ENCODE measurements around the gene PICALM.
"Not testable (repeated sequence)": the region's sequence is repeated elsewhere in the genome, so short reads cannot be mapped to it uniquely, and the experiment has no call there.

The PICALM gene

DNA sequence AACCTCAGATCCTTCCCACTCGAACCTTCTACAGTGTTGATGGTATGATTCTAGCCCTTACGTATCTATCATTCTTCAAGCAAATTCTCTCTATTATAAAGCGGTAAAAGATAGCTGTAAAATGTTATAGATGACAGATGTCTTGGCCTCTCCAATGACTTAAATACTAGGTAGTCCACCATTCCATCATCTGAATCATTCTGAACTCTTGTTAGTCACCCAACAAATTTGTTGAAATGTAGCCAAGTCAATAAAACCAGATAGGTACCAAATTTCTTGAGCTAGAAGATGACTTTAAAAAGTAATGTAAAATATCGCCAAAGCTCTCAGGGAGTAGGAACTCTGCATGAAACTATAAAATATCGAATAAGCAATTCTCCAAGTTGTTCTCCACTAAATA, 32.6 kb upstream of the PICALM start:
- Mint-ChIP-seq H3K27me3 (no peaks in the 10 kb centered on the region), H3K4me1 (peaks cover 6% of the 10 kb centered on the region), H3K27ac (no peak overlapping the region), H3K4me3 (no peak overlapping the region), H3K9me3 (no peaks in the 10 kb centered on the region), H3K36me3 (no peaks in the 10 kb centered on the region)
- DNase-seq (ENCODE audit: low spot score in 2 of 2) (no peak), ATAC-seq (ENCODE audit: low read depth) (no peak)

DNA sequence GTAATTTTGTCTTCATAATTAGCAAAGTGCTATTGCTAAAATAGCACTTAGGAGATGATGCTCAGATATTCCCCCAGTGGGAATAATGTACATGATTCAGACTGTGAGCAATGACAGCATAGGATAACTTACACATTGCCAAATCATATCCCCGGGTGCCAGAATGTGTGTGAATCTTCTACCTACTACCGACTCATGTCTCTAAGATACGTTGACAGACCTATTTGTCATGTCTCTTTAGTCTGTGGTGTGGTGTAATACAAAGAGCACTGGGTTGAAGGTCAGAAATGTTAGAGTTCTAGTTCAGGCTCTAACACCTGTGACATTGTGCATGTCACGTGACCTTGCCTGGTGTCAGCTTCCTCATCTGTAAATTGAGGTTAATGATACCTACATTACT, 31.0 kb upstream of the PICALM start:
- ATAC-seq (ENCODE audit: low read depth): peak; percentile 82
- Mint-ChIP-seq H3K27me3 (no peaks in the 10 kb centered on the region), H3K27ac (no peak overlapping the region), H3K36me3 (no peaks in the 10 kb centered on the region), H3K4me3 (no peak overlapping the region), H3K4me1 (peaks cover 6% of the 10 kb centered on the region), H3K9me3 (no peaks in the 10 kb centered on the region)
- no peak for DNase-seq (ENCODE audit: low spot score in 2 of 2)

DNA sequence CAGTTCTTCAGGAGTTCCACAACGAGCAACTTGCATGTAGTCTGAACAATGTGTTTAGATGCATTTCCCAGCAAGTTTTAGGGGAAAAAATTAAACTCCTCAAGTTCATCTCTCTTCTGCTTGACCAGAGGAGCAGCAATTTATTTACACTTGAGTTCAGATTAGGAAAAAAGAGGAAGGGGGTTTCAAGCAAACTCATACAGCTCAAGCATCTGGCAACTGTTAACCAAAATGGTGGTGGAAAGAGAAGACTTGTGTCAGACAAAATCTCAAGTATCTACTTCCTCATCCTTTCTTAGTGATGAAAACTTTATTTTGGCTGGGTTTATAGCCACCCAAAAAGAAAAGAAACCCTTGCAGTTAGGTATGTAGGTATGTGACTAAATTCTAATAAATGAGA, 29.1 kb upstream of the PICALM start:
- Mint-ChIP-seq H3K4me1 (peaks cover 6% of the 10 kb centered on the region), H3K27me3 (no peaks in the 10 kb centered on the region), H3K9me3 (no peaks in the 10 kb centered on the region), H3K27ac (no peak overlapping the region), H3K36me3 (no peaks in the 10 kb centered on the region), H3K4me3 (no peak overlapping the region)
- ATAC-seq (ENCODE audit: low read depth) (no peak), DNase-seq (ENCODE audit: low spot score in 2 of 2) (no peak)

DNA sequence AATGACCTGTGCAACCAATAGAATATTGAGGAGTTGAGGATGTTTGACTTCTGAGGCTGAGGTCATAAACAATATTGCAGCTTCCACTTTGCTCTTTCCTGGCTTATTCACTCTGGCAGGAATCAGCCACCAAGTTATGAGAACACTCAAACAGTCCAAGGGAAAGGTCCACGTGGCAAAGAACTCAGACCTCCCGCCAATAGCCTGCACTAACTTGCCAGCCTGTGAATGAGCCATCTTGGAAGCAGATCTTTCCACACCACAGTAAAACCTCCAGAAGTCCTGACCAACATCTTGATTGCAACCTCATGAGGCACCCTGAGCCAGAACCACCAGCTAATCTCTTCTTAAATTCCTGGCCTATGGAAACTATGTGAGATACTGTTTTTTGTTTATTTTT, 22.7 kb upstream of the PICALM start:
- no peaks in the 10 kb centered on the region for H3K4me1 Mint-ChIP-seq
- no peaks in the 10 kb centered on the region for H3K36me3 Mint-ChIP-seq
- H3K4me3 Mint-ChIP-seq: no peak overlapping the region
- no peaks in the 10 kb centered on the region for H3K27me3 Mint-ChIP-seq
- DNase-seq (ENCODE audit: low spot score in 2 of 2) (no peak), ATAC-seq (ENCODE audit: low read depth) (no peak)
- no peaks in the 10 kb centered on the region for H3K9me3 Mint-ChIP-seq
- no peak overlapping the region for H3K27ac Mint-ChIP-seq

DNA sequence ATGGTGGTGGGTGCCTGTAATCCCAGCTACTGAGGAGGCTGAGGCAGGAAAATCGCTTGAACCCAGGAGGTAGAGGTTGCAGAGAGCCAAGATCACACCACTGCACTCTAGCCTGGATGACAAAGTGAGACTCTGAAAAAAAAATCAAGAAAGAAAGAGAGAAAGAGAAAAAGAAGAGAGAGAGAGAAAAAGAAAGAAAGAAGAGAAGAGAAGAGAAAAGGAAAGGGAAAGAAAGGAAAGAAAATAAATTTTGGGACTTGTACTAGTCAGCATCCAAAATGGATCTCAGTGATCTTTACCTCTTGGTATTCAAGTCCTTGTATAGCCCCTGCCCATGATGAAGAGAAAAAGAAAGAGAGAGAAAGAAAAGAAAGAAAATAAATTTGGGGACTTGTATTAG, 22.2 kb upstream of the PICALM start:
- Mint-ChIP-seq H3K4me3 (no peak overlapping the region), H3K4me1 (no peaks in the 10 kb centered on the region), H3K9me3 (no peaks in the 10 kb centered on the region), H3K27ac (no peak overlapping the region), H3K27me3 (no peaks in the 10 kb centered on the region), H3K36me3 (no peaks in the 10 kb centered on the region)
- ATAC-seq (ENCODE audit: low read depth) (no peak), DNase-seq (ENCODE audit: low spot score in 2 of 2) (no peak)

DNA sequence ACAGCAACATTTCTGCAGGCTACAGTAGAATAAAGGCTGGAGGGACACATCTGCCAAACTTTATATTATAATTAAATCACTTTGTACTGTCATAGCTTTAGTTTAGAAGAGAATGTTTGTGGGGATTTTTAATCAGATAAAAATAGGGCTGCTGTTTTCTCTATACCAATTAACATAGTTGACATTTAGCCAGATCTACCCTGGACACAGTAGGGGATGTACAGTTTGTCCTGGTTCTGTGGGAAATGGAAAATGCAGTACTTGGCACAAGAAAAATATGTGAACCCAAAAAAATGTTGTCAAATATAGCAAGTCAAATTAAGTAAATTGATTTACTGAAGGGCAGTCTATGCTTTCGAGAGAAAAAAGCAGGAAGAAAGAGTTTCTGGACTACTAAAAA, 20.8 kb upstream of the PICALM start:
- no peaks in the 10 kb centered on the region for H3K4me1 Mint-ChIP-seq
- H3K27ac Mint-ChIP-seq: no peak overlapping the region
- no peak for ATAC-seq (ENCODE audit: low read depth)
- H3K9me3 Mint-ChIP-seq: no peaks in the 10 kb centered on the region
- H3K27me3 Mint-ChIP-seq: no peaks in the 10 kb centered on the region
- DNase-seq (ENCODE audit: low spot score in 2 of 2): no peak
- H3K4me3 Mint-ChIP-seq: no peak overlapping the region
- no peaks in the 10 kb centered on the region for H3K36me3 Mint-ChIP-seq

DNA sequence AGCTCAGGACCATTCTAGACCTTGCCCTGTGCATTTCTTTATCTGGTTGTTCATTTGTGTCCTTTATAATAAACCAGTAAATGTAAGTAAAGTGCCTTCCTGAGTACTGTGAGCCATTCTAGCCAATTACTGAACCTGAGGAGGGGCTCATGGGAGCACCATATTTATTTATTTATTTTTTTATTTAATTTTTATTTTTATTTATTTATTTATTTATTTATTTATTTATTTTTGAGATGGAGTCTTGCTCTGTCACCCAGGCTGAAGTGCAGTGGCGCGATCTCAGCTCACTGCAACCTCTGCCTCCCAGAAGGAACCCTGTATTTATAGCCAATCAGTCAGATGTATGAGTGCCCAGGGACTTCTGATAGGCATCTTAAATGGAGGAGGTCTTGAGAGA, 18.8 kb upstream of the PICALM start:
- not testable (repeated sequence) for H3K27ac Mint-ChIP-seq; H3K9me3 Mint-ChIP-seq; ATAC-seq (ENCODE audit: low read depth); H3K36me3 Mint-ChIP-seq; H3K4me3 Mint-ChIP-seq; H3K27me3 Mint-ChIP-seq; H3K4me1 Mint-ChIP-seq; DNase-seq (ENCODE audit: low spot score in 2 of 2)

DNA sequence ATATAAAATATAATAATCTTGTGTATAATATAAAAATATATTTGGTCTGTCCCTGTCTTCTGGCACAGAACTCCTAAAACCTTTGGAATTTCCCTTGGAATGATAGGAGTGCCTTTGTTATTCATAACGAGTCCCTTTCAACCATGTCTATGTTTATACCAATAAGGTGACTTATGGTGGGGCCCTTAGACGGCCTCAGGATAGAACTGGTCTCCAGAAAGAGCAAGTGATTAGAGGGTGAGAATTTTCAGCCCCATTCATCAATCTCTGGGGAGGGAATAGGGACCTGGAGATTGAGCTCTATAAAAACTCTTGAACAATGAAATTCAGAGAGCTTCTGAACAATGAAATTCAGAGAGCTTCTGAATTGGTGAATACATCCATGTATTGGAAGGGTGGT, 18.4 kb upstream of the PICALM start:
- Mint-ChIP-seq H3K36me3 (no peaks in the 10 kb centered on the region), H3K4me3 (no peak overlapping the region), H3K4me1 (no peaks in the 10 kb centered on the region), H3K9me3 (no peaks in the 10 kb centered on the region), H3K27ac (no peak overlapping the region), H3K27me3 (no peaks in the 10 kb centered on the region)
- ATAC-seq (ENCODE audit: low read depth): no peak
- DNase-seq (ENCODE audit: low spot score in 2 of 2): no peak

DNA sequence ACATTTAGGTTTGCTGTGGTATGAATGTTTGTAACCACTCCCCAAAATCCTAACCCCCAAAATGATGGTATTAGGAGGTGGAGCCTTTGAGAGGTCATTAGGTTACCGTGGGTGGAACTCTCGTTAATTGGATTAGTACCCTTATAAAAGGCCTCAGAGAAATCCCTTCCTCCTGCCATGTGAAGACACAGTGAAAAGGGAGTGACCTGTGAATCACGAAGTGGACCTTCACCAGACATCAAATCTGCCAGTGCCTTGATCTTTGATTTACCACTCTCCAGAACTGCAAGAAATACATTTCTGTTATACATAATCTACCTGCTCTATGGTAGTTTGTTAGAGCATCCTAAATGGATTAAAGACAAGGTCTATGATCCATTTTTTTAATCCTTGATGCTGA, 12.6 kb upstream of the PICALM start:
- Mint-ChIP-seq H3K36me3 (no peaks in the 10 kb centered on the region), H3K9me3 (no peaks in the 10 kb centered on the region), H3K4me1 (no peaks in the 10 kb centered on the region), H3K4me3 (no peak overlapping the region), H3K27me3 (no peaks in the 10 kb centered on the region), H3K27ac (no peak overlapping the region)
- ATAC-seq (ENCODE audit: low read depth) (no peak), DNase-seq (ENCODE audit: low spot score in 2 of 2) (no peak)

DNA sequence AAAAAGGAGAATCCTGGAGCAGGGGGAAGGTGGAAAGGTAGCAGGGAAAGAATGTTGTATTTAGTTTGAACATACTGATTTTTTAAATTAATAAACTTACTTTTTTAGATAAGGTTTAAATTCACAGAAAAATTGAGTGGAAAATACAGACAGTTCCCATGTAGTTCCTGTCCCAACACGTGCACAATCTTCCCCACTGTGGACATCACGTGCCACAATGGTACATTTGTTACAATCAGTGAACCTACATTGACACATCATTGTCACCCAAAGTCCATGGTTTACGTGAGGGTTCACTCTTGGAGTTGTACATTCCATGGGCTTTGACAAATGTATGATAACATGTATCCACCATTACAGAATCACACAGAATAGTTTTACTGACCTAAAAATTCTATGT, 10.5 kb upstream of the PICALM start:
- Mint-ChIP-seq H3K4me1 (no peaks in the 10 kb centered on the region), H3K4me3 (no peak overlapping the region), H3K36me3 (no peaks in the 10 kb centered on the region), H3K9me3 (no peaks in the 10 kb centered on the region), H3K27me3 (no peaks in the 10 kb centered on the region), H3K27ac (no peak overlapping the region)
- no peak for DNase-seq (ENCODE audit: low spot score in 2 of 2)
- ATAC-seq (ENCODE audit: low read depth): no peak

DNA sequence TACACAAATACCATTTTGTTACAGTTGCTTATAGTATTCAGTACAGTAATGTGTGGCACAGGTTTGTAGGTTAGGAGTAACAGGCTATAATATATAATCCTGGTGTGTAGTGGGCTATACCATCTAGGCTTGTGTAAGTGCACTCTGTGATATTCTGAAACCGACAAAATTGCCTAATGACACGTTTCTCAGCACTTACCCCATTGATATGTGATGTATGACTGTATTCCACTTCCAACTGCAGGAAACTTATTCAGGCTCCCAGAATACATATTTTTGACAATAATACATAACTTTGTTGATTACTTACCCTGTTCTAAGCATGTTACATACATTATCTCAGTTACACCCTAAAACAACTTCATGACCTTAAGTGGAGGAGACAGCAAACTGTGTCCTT, 5.1 kb upstream of the PICALM start:
- H3K27me3 Mint-ChIP-seq: no peaks in the 10 kb centered on the region
- H3K27ac Mint-ChIP-seq: no peak overlapping the region
- H3K4me1 Mint-ChIP-seq: peaks cover 10% of the 10 kb centered on the region
- DNase-seq (ENCODE audit: low spot score in 2 of 2) (no peak), ATAC-seq (ENCODE audit: low read depth) (no peak)
- H3K4me3 Mint-ChIP-seq: no peak overlapping the region
- H3K9me3 Mint-ChIP-seq: no peaks in the 10 kb centered on the region
- H3K36me3 Mint-ChIP-seq: no peaks in the 10 kb centered on the region

DNA sequence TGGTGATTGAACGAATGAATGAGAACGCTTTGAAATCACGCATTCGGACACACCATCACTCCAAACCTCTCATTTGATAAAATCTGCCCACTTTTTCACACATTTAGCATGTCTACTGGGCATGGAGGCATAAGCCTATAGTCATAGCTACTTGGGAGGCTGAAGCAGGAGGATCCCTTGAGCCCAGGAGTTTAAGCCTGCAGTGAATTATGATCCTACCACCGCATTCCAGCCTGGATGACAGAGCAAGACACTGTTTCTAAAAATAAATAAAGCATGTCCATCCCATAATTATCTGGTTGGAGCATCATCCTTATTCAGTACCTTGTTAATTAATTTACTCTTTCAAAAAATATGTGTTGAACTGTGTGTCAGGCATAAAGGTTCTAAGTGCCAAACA, 3.3 kb upstream of the PICALM start:
- H3K9me3 Mint-ChIP-seq: no peaks in the 10 kb centered on the region
- peaks cover 4% of the 10 kb centered on the region for H3K36me3 Mint-ChIP-seq
- ATAC-seq (ENCODE audit: low read depth): no peak
- H3K4me1 Mint-ChIP-seq: peaks cover 18% of the 10 kb centered on the region
- H3K4me3 Mint-ChIP-seq: no peak overlapping the region
- no peaks in the 10 kb centered on the region for H3K27me3 Mint-ChIP-seq
- no peak for DNase-seq (ENCODE audit: low spot score in 2 of 2)
- H3K27ac Mint-ChIP-seq: no peak overlapping the region

DNA sequence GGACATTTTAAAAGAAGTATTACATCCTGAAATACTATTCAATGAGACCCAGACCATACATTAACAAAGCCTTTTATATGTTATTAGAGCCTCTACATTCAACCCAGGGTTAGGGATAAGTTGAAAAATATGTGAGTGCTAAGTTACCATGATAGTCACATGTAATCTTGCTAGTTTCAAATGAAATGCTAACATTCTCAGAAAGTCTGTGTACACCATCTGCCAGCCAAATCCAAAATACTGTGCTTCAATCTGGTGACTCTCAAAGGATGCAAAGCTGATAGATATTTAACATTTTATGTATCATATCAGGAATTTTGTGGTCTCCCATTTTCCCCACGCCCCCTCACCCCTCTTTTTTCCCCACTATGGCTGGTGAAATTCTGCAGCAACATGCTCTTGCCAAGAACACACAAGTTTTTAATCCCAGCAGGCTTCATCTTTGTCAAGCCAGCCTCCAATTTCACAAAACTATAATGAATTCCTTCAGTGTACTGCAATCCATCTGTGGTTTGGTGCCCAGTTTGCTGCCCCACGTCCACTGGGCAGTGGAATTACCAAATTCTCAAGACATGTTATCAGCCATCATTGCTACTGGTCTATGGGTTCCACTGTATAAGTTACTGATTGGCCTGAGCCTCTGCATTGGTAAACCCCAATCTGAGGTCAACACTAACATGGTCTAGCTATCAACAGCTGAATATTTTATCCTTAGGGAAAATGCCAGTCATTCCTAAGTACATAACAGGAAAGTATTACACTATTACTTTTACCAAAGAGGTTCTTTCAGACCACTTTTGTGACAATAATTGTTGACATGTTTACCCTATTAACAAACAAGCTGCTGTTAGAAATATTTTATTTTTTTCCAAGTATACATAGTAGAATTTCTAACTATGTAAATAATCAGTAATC, 1.5 kb upstream of the PICALM start:
- Mint-ChIP-seq H3K9me3 (no peaks in the 10 kb centered on the region), H3K27ac (peak overlapping the region; percentile 99), H3K36me3 (peaks cover 4% of the 10 kb centered on the region), H3K4me1 (peaks cover 31% of the 10 kb centered on the region), H3K4me3 (peak overlapping the region; percentile 98), H3K27me3 (no peaks in the 10 kb centered on the region)
- ATAC-seq (ENCODE audit: low read depth) (no peak), DNase-seq (ENCODE audit: low spot score in 2 of 2) (no peak)

DNA sequence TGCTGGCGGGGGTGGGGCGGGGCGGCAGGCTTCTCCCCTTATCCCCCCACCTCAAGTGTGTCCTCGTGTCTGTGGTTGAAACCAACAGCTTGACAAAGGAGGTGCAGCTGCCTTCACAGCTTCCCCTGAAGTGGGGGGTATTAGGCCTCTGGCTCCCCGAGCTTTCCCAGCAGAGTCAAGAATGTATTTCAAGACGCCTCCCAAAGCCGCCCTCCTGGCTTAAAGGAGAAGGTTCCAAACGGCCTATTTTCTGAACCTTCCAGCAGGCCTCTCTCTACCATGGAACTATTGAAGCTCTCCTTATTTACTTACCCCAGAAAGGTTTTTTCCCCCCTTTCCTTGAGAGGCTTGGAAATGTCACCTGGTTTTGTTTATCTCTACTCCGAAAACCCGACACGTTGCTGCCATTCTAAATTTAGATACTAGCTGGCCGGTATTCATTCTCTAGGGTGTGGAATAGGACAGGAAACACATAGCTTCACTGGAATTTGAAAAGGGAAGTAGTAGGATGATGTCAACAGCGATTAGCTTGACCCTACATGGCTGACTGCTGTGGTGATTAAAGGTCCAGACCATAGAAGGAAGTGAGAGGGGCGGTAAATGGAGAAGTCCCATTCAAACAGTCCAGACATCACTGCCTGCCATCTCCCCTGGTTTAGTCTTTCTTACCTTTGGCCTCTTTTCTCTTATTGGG, 671 bp upstream of the PICALM start:
- H3K4me3 Mint-ChIP-seq: peak overlapping the region; percentile 98
- H3K27ac Mint-ChIP-seq: peak overlapping the region; percentile 99
- H3K36me3 Mint-ChIP-seq: peaks cover 4% of the 10 kb centered on the region
- H3K27me3 Mint-ChIP-seq: no peaks in the 10 kb centered on the region
- peak in 1 of 2 donors; percentile 16 for DNase-seq (ENCODE audit: low spot score in 2 of 2)
- peak; percentile 5 for ATAC-seq (ENCODE audit: low read depth)
- no peaks in the 10 kb centered on the region for H3K9me3 Mint-ChIP-seq
- peaks cover 35% of the 10 kb centered on the region for H3K4me1 Mint-ChIP-seq
